ENCODE data around the gene EIF5A2.
"Not testable (repeated sequence)": the region's sequence is repeated elsewhere in the genome, so short reads cannot be mapped to it uniquely, and the experiment has no call there.

The EIF5A2 gene

GRCh38 chr3:170908235-170909116 is at the start of gene EIF5A2:
Gene EIF5A2 (minus strand): TSS chr3:170908637. CDS start chr3:170907806, 831 bp downstream.
- Histone ChIP-seq H3K9me3 (ENCODE audit: control insufficient read depth in 5 of 5, low read length in 5 of 5) (peaks cover 3 to 24% (median 19%) of the 10 kb centered on the region in 5 donors), H3K4me3 (ENCODE audit: low read depth in 1 of 5, low read length in 5 of 5) (peak within 1 kb of the TSS; percentile 63 to 83 (median 80)), H3K4me1 (ENCODE audit: control insufficient read depth in 5 of 5, insufficient read depth in 5 of 5, low read length in 5 of 5) (peaks cover 2 to 24% (median 15%) of the 10 kb centered on the region in 5 donors), H3K36me3 (ENCODE audit: control insufficient read depth in 5 of 5, insufficient read depth in 5 of 5, low read length in 5 of 5) (no peaks in the 10 kb centered on the region), H3K27ac (ENCODE audit: low read depth, low read length) (peak within 1 kb of the TSS; percentile 9), H3K9ac (ENCODE audit: low read length in 5 of 5) (peak within 1 kb of the TSS in 4 of 5 donors; percentile 39 to 82 (median 75)), H3K27me3 (ENCODE audit: control insufficient read depth in 5 of 5, insufficient read depth in 4 of 5, low read length in 5 of 5) (no peaks in the 10 kb centered on the region)

- Histone ChIP-seq H3K4me1 (ENCODE audit: control insufficient read depth in 5 of 5, insufficient read depth in 5 of 5, low read length in 5 of 5) (no peaks in the 10 kb centered on the region), H3K36me3 (ENCODE audit: control insufficient read depth in 5 of 5, insufficient read depth in 5 of 5, low read length in 5 of 5) (no peaks in the 10 kb centered on the region), H3K27me3 (ENCODE audit: control insufficient read depth in 5 of 5, insufficient read depth in 4 of 5, low read length in 5 of 5) (no peaks in the 10 kb centered on the region), H3K4me3 (ENCODE audit: low read depth in 1 of 5, low read length in 5 of 5) (no peak overlapping the region), H3K27ac (ENCODE audit: low read depth, low read length) (no peak overlapping the region), H3K9me3 (ENCODE audit: control insufficient read depth in 5 of 5, low read length in 5 of 5) (no peaks in the 10 kb centered on the region), H3K9ac (ENCODE audit: low read length in 5 of 5) (no peak overlapping the region)
Measured at GRCh38 chr3:170956647-170957046, 48.2 kb upstream of the EIF5A2 start.

DNA sequence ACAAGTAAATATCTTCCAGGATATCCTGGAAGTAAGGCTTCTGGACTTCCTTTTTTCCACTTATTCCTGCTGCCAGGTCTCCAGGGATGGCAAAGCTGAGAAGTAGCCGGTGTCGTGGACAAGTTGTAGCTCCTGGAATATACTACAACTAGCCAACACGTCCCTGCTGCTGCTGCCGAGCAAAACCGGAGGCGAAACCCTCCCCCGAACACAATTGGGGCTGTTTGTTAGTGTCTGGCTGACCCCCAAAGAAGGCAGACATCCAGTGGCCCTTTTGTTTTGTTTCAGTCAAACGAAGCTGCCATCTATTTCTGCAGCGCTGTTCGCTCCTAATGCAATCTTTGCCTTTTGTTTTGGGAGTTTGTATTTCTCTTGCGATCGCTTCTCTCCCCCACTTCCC is 45.3 kb upstream of the EIF5A2 start:
- H3K9ac ChIP-seq (ENCODE audit: low read length in 5 of 5): no peak overlapping the region
- H3K4me3 ChIP-seq (ENCODE audit: low read depth in 1 of 5, low read length in 5 of 5): no peak overlapping the region

GRCh38 chr3:170953229-170953628 is 44.8 kb upstream of the EIF5A2 start:
- Histone ChIP-seq H3K27me3 (ENCODE audit: control insufficient read depth in 5 of 5, insufficient read depth in 4 of 5, low read length in 5 of 5) (no peaks in the 10 kb centered on the region), H3K4me1 (ENCODE audit: control insufficient read depth in 5 of 5, insufficient read depth in 5 of 5, low read length in 5 of 5) (no peaks in the 10 kb centered on the region), H3K9ac (ENCODE audit: low read length in 5 of 5) (no peak overlapping the region), H3K27ac (ENCODE audit: low read depth, low read length) (no peak overlapping the region), H3K9me3 (ENCODE audit: control insufficient read depth in 5 of 5, low read length in 5 of 5) (no peaks in the 10 kb centered on the region), H3K4me3 (ENCODE audit: low read depth in 1 of 5, low read length in 5 of 5) (no peak overlapping the region), H3K36me3 (ENCODE audit: control insufficient read depth in 5 of 5, insufficient read depth in 5 of 5, low read length in 5 of 5) (no peaks in the 10 kb centered on the region)

More for the DNA sequence above, 45.3 kb upstream of the EIF5A2 start:
- no peaks in the 10 kb centered on the region for H3K9me3 ChIP-seq (ENCODE audit: control insufficient read depth in 5 of 5, low read length in 5 of 5)
- no peaks in the 10 kb centered on the region for H3K4me1 ChIP-seq (ENCODE audit: control insufficient read depth in 5 of 5, insufficient read depth in 5 of 5, low read length in 5 of 5)
- no peaks in the 10 kb centered on the region for H3K36me3 ChIP-seq (ENCODE audit: control insufficient read depth in 5 of 5, insufficient read depth in 5 of 5, low read length in 5 of 5)
- H3K27ac ChIP-seq (ENCODE audit: low read depth, low read length): no peak overlapping the region
- H3K27me3 ChIP-seq (ENCODE audit: control insufficient read depth in 5 of 5, insufficient read depth in 4 of 5, low read length in 5 of 5): no peaks in the 10 kb centered on the region

DNA sequence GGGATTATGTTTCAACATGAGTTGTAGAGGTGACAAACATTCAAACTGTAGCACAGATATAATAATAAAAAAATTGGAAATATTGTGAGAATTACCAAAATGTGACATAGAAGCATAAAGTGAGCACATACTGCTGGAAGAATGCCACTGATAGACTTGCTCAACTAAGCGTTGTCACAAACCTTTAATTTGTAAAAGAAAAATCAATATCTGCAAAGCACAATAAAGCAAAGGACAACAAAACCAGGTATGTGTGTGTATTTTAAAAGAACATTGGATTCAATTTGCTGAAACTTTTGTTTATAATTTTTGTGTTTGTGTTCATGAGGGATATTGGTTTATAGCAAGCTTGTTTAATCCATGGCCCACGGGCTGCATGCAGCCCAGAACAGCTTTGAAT is 40.8 kb upstream of the EIF5A2 start:
- Histone ChIP-seq H3K4me3 (ENCODE audit: low read depth in 1 of 5, low read length in 5 of 5) (no peak overlapping the region), H3K9me3 (ENCODE audit: control insufficient read depth in 5 of 5, low read length in 5 of 5) (peaks cover 0 to 5% (median 0%) of the 10 kb centered on the region in 5 donors), H3K4me1 (ENCODE audit: control insufficient read depth in 5 of 5, insufficient read depth in 5 of 5, low read length in 5 of 5) (no peaks in the 10 kb centered on the region), H3K9ac (ENCODE audit: low read length in 5 of 5) (no peak overlapping the region), H3K27me3 (ENCODE audit: control insufficient read depth in 5 of 5, insufficient read depth in 4 of 5, low read length in 5 of 5) (no peaks in the 10 kb centered on the region), H3K27ac (ENCODE audit: low read depth, low read length) (no peak overlapping the region), H3K36me3 (ENCODE audit: control insufficient read depth in 5 of 5, insufficient read depth in 5 of 5, low read length in 5 of 5) (no peaks in the 10 kb centered on the region)

DNA sequence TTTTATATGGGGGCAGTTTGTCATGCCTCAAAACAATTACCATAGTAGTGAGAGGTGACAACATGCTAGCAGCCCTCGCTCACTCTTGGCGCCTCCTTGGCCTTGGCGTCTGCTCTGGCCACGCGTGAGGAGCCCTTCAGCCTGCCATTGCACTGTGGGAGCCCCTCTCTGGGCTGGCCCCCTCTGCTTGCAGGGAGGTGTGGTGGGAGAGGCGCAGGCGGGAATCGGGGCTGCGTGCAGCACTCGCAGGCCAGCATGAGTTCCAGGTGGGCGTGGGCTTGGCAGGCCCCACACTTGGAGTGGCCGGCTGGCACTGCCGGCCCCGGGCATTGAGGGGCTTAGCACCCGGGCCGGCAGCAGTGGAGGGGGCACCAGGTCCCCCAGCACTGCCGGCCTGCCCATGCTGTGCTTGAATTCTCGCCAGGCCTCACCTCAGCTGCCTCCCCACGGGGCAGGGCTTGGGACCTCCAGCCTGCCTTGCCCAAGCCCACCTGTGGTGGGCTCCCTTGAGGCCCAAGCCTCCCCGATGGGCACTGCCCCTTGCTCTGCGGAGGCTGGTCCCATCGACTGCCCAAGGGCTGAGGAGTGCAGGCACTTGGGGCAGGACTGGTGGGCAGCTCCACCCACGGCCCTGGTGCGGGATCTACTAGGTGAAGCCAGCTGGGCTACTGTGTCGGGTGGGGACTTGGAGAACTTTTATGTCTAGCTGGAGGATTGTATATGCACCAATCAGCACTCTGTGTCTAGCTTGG is 38.8 kb upstream of the EIF5A2 start:
- no peaks in the 10 kb centered on the region for H3K36me3 ChIP-seq (ENCODE audit: control insufficient read depth in 5 of 5, insufficient read depth in 5 of 5, low read length in 5 of 5)
- no peak overlapping the region for H3K27ac ChIP-seq (ENCODE audit: low read depth, low read length)
- no peaks in the 10 kb centered on the region for H3K27me3 ChIP-seq (ENCODE audit: control insufficient read depth in 5 of 5, insufficient read depth in 4 of 5, low read length in 5 of 5)
- peaks cover 0 to 5% (median 0%) of the 10 kb centered on the region in 5 donors for H3K9me3 ChIP-seq (ENCODE audit: control insufficient read depth in 5 of 5, low read length in 5 of 5)
- H3K9ac ChIP-seq (ENCODE audit: low read length in 5 of 5): no peak overlapping the region
- no peaks in the 10 kb centered on the region for H3K4me1 ChIP-seq (ENCODE audit: control insufficient read depth in 5 of 5, insufficient read depth in 5 of 5, low read length in 5 of 5)
- H3K4me3 ChIP-seq (ENCODE audit: low read depth in 1 of 5, low read length in 5 of 5): no peak overlapping the region

GRCh38 chr3:170942011-170942410 is 33.6 kb upstream of the EIF5A2 start:
- Histone ChIP-seq H3K9ac (ENCODE audit: low read length in 5 of 5) (no peak overlapping the region), H3K36me3 (ENCODE audit: control insufficient read depth in 5 of 5, insufficient read depth in 5 of 5, low read length in 5 of 5) (no peaks in the 10 kb centered on the region), H3K4me3 (ENCODE audit: low read depth in 1 of 5, low read length in 5 of 5) (no peak overlapping the region), H3K4me1 (ENCODE audit: control insufficient read depth in 5 of 5, insufficient read depth in 5 of 5, low read length in 5 of 5) (no peaks in the 10 kb centered on the region), H3K27ac (ENCODE audit: low read depth, low read length) (no peak overlapping the region), H3K27me3 (ENCODE audit: control insufficient read depth in 5 of 5, insufficient read depth in 4 of 5, low read length in 5 of 5) (no peaks in the 10 kb centered on the region), H3K9me3 (ENCODE audit: control insufficient read depth in 5 of 5, low read length in 5 of 5) (peaks cover 7 to 21% (median 12%) of the 10 kb centered on the region in 5 donors)

GRCh38 chr3:170941551-170941950 is 33.1 kb upstream of the EIF5A2 start:
- H3K36me3 ChIP-seq (ENCODE audit: control insufficient read depth in 5 of 5, insufficient read depth in 5 of 5, low read length in 5 of 5): no peaks in the 10 kb centered on the region
- no peak overlapping the region for H3K4me3 ChIP-seq (ENCODE audit: low read depth in 1 of 5, low read length in 5 of 5)
- no peaks in the 10 kb centered on the region for H3K4me1 ChIP-seq (ENCODE audit: control insufficient read depth in 5 of 5, insufficient read depth in 5 of 5, low read length in 5 of 5)
- H3K9ac ChIP-seq (ENCODE audit: low read length in 5 of 5): no peak overlapping the region
- H3K9me3 ChIP-seq (ENCODE audit: control insufficient read depth in 5 of 5, low read length in 5 of 5): peaks cover 7 to 21% (median 12%) of the 10 kb centered on the region in 5 donors
- no peaks in the 10 kb centered on the region for H3K27me3 ChIP-seq (ENCODE audit: control insufficient read depth in 5 of 5, insufficient read depth in 4 of 5, low read length in 5 of 5)
- H3K27ac ChIP-seq (ENCODE audit: low read depth, low read length): no peak overlapping the region

GRCh38 chr3:170933039-170933438 is 24.6 kb upstream of the EIF5A2 start:
- not testable (repeated sequence) for H3K4me1 ChIP-seq (ENCODE audit: control insufficient read depth in 5 of 5, insufficient read depth in 5 of 5, low read length in 5 of 5); H3K9ac ChIP-seq (ENCODE audit: low read length in 5 of 5); H3K9me3 ChIP-seq (ENCODE audit: control insufficient read depth in 5 of 5, low read length in 5 of 5); H3K36me3 ChIP-seq (ENCODE audit: control insufficient read depth in 5 of 5, insufficient read depth in 5 of 5, low read length in 5 of 5); H3K4me3 ChIP-seq (ENCODE audit: low read depth in 1 of 5, low read length in 5 of 5); H3K27ac ChIP-seq (ENCODE audit: low read depth, low read length); H3K27me3 ChIP-seq (ENCODE audit: control insufficient read depth in 5 of 5, insufficient read depth in 4 of 5, low read length in 5 of 5)

GRCh38 chr3:170923553-170923952 is 15.1 kb upstream of the EIF5A2 start:
- H3K4me3 ChIP-seq (ENCODE audit: low read depth in 1 of 5, low read length in 5 of 5); H3K27ac ChIP-seq (ENCODE audit: low read depth, low read length): not testable (repeated sequence)
- H3K9me3 ChIP-seq (ENCODE audit: control insufficient read depth in 5 of 5, low read length in 5 of 5): peaks cover 0 to 20% (median 9%) of the 10 kb centered on the region in 5 donors

More at GRCh38 chr3:170923553-170923952, 15.1 kb upstream of the EIF5A2 start:
- H3K36me3 ChIP-seq (ENCODE audit: control insufficient read depth in 5 of 5, insufficient read depth in 5 of 5, low read length in 5 of 5); H3K9ac ChIP-seq (ENCODE audit: low read length in 5 of 5); H3K27me3 ChIP-seq (ENCODE audit: control insufficient read depth in 5 of 5, insufficient read depth in 4 of 5, low read length in 5 of 5); H3K4me1 ChIP-seq (ENCODE audit: control insufficient read depth in 5 of 5, insufficient read depth in 5 of 5, low read length in 5 of 5): not testable (repeated sequence)
